ENCODE data around the gene HACD1.

Gene HACD1

DNA sequence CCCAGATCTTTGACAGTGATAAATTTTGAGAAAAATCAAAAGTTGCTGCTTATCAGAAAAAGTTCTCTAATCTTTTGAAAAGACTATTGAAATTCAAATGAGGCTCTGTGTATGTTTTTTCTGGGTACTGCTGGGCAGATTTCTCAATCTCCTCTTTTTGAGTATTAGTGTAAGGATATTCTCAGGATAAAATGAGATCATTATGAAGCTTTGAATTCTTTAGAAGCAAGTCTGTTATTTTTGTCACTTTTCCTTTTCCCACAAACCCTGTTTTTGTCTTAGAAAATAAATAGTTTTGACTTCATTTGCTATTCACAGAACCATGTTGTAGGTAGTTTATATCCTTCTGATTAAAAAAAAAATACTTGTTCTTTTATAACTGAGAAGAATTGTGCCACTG lies 34.7 kb upstream of the HACD1 start:
- Histone ChIP-seq H3K27me3 (no peaks in the 10 kb centered on the region), H3K4me1 (no peaks in the 10 kb centered on the region; the same call in 1 of the 2 replicates), H3K9me3 (no peaks in the 10 kb centered on the region; the same call in 1 of the 2 replicates), H3K4me3 (ENCODE audit: low read depth, low read length) (no peak overlapping the region), H3K36me3 (peaks cover 14% of the 10 kb centered on the region)
- DNase-seq = no peak
- TF ChIP-seq CTCF (IDR thresholded peaks at IDR 0.05; ENCODE audit: low read depth, low read length) = no peak

DNA sequence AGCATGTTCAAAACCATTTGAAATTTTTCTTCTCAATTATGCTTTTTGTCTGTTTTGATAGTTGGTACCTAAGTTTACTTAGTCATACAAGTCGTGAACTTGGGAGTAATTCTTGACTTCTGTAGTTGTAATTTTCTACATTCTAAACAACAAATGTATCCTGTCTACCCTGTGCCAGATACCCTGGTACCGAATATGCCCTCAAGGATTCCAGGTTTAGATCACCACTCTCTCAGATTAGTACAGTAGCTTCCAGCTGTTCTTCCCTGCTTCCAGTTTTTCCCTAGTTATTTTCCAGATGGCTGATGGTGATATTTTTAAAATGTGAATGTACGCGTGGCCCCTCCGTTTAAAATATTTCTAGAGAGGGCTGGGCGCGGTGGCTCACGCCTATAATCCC lies 33.2 kb upstream of the HACD1 start:
- Histone ChIP-seq H3K9me3 (no peaks in the 10 kb centered on the region; the same call in 1 of the 2 replicates), H3K36me3 (peaks cover 18% of the 10 kb centered on the region), H3K27me3 (no peaks in the 10 kb centered on the region), H3K4me1 (peaks cover 2% of the 10 kb centered on the region; the same call in 1 of the 2 replicates), H3K4me3 (ENCODE audit: low read depth, low read length) (no peak overlapping the region)
- TF ChIP-seq CTCF (IDR thresholded peaks at IDR 0.05; ENCODE audit: low read depth, low read length) = no peak
- no peak for DNase-seq

GRCh38 chr10:17649836-17650235 lies 32.7 kb upstream of the HACD1 start:
- no peak for DNase-seq
- Histone ChIP-seq H3K36me3 (peaks cover 18% of the 10 kb centered on the region), H3K4me3 (ENCODE audit: low read depth, low read length) (no peak overlapping the region), H3K4me1 (0 out of 2 replicates have a peak, but pooled peaks cover 2% of the 10 kb centered on the region), H3K27me3 (no peaks in the 10 kb centered on the region), H3K9me3 (no peaks in the 10 kb centered on the region)
- TF ChIP-seq CTCF (IDR thresholded peaks at IDR 0.05; ENCODE audit: low read depth, low read length) = no peak

DNA sequence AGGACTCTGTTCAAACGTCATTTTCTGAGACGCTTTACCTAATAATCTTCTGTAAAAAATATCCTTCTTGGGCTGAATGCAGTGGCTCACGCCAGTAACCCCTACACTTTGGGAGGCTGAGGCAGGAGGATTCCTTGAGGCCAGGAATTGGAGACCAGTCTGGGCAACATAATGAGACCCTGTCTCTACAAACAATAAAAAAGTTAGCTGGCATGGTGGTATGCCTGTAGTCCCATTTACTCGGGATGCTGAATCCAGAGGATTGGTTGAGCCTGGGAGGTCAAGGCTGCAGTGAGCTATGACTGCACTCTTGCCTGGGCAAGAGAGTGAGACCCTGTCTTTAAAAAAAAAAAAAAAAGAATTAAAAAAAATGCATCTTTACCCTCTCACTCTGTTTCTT lies 31.9 kb upstream of the HACD1 start:
- 0 out of 2 replicates have a peak, but pooled peaks cover 2% of the 10 kb centered on the region for H3K4me1 ChIP-seq
- no peak overlapping the region for H3K4me3 ChIP-seq (ENCODE audit: low read depth, low read length)
- no peak for DNase-seq
- TF ChIP-seq CTCF (IDR thresholded peaks at IDR 0.05; ENCODE audit: low read depth, low read length) = no peak
- H3K9me3 ChIP-seq = no peaks in the 10 kb centered on the region
- no peaks in the 10 kb centered on the region for H3K27me3 ChIP-seq
- peaks cover 18% of the 10 kb centered on the region for H3K36me3 ChIP-seq

DNA sequence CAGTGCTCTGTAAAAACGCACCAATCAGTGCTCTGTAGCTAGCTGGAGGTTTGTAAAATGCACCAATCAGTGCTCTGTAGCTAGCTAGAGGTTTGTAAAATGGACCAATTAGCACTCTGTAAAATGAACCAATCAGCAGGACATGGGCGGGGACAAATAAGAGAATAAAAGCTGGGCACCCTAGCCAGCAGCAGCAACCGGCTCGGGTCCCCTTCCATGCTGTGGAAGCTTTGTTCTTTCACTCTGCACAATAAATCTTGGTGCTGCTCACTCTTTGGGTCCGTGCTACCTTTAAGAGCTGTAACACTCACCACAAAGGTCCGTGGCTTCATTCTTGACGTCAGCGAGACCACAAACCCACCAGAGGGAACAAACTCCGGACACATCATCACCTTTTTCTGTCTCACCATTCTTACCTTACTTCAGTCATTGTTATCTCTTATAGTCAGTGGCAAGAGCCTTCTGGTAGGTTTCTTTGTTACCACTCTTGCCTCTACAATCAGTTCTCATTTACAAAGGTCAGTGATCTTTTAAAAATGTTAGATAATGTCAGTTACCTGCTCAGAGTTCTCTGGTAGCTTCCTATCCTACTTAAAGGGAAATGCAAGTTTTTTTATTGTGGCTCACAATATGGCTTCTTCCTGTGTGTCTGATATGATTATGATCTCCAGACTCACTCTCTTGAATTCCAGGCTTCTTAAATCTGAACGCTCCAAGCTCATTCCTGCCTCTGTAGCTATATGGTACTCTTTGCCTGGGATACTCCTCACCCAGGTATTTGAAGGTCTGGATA lies 31.3 kb upstream of the HACD1 start:
- Histone ChIP-seq H3K4me1 (0 out of 2 replicates have a peak, but pooled peaks cover 2% of the 10 kb centered on the region), H3K9me3 (no peaks in the 10 kb centered on the region), H3K27me3 (no peaks in the 10 kb centered on the region), H3K4me3 (ENCODE audit: low read depth, low read length) (no peak overlapping the region), H3K36me3 (peaks cover 14% of the 10 kb centered on the region)
- no peak for TF ChIP-seq CTCF (IDR thresholded peaks at IDR 0.05; ENCODE audit: low read depth, low read length)
- DNase-seq = no peak

GRCh38 chr10:17647326-17647725 lies 30.2 kb upstream of the HACD1 start:
- no peak for TF ChIP-seq CTCF (IDR thresholded peaks at IDR 0.05; ENCODE audit: low read depth, low read length)
- 0 out of 2 replicates have a peak, but pooled peaks cover 2% of the 10 kb centered on the region for H3K4me1 ChIP-seq
- no peak for DNase-seq
- peaks cover 11% of the 10 kb centered on the region for H3K36me3 ChIP-seq
- no peaks in the 10 kb centered on the region for H3K27me3 ChIP-seq
- H3K9me3 ChIP-seq = no peaks in the 10 kb centered on the region
- H3K4me3 ChIP-seq (ENCODE audit: low read depth, low read length) = no peak overlapping the region

All from BE2C (cell line).